Common myeloid progenitor, CD34-positive (primary cell): ENCODE data around the gene HECA.
"Not testable (repeated sequence)": the region's sequence is repeated elsewhere in the genome, so short reads cannot be mapped to it uniquely, and the experiment has no call there.

Source experiments
- CTCF ChIA-PET: fragments of 350-600 bp; sonication (Branson Sonifier 250); formaldehyde crosslinking; loops from one replicate; lab custom pipeline; 2021; ENCODE audit warnings: antibody characterized with exemption; lab: Charles Lee
- POLR2A ChIA-PET: fragments of 350-600 bp; sonication (Branson Sonifier 250); formaldehyde crosslinking; loops from one replicate; lab custom pipeline; 2021; ENCODE audit warnings: antibody characterized with exemption; lab: Charles Lee
- DNase-seq, 3 donors: peaks; one replicate each; pipeline versions ENCODE4 v3.0.0 to v3.0.0-alpha.2; 2013
- H3K27ac ChIP-seq, 2 experiments: 1 replicate in 1 of 2; 2 replicates in 1 of 2; pipeline ENCODE4 v1.7.0; 2013; ENCODE audit warnings: inconsistent platforms in 2 of 2, low read length in 2 of 2, mild to moderate bottlenecking in 2 of 2, low read depth in 1 of 2, moderate library complexity in 1 of 2; ENCODE audit not compliant: severe bottlenecking in 2 of 2, insufficient read depth in 1 of 2, poor library complexity in 1 of 2
- H3K27me3 ChIP-seq, 5 experiments: replicated peaks in 2 of 5; 1 replicate in 3 of 5; 2 replicates in 2 of 5; pipeline versions ENCODE4 v1.6.1 to v1.7.0; 2013; ENCODE audit warnings: low read length in 4 of 5, mild to moderate bottlenecking in 2 of 5, moderate library complexity in 2 of 5, inconsistent platforms in 1 of 5; ENCODE audit not compliant: insufficient read depth in 5 of 5, control insufficient read depth in 4 of 5
- H3K36me3 ChIP-seq, 4 experiments: 1 replicate in 2 of 4; 2 replicates in 2 of 4; pipeline versions ENCODE4 v1.6.1 to v1.7.0; 2013; ENCODE audit warnings: low read length in 3 of 4, control low read depth in 1 of 4, mild to moderate bottlenecking in 1 of 4; ENCODE audit not compliant: control insufficient read depth in 4 of 4, insufficient read depth in 4 of 4
- H3K4me1 ChIP-seq, 4 experiments: 1 replicate in 3 of 4; 2 replicates in 1 of 4; pipeline versions ENCODE4 v1.6.1 to v1.7.1; 2013; ENCODE audit warnings: low read length in 3 of 4, mild to moderate bottlenecking in 3 of 4, control low read depth in 1 of 4, inconsistent platforms in 1 of 4, moderate library complexity in 1 of 4; ENCODE audit not compliant: control insufficient read depth in 4 of 4, insufficient read depth in 4 of 4; ENCODE audit errors: control extremely low read depth in 1 of 4
- H3K4me3 ChIP-seq, 7 experiments: 1 replicate in 4 of 7; 2 replicates in 3 of 7; pipeline versions ENCODE4 v1.5.1 to v1.7.0; 2013; ENCODE audit warnings: mild to moderate bottlenecking in 7 of 7, low read length in 6 of 7, moderate library complexity in 6 of 7, inconsistent platforms in 2 of 7, low read depth in 2 of 7, control low read depth in 1 of 7; ENCODE audit not compliant: insufficient read depth in 4 of 7, control insufficient read depth in 1 of 7; ENCODE audit errors: extremely low read depth in 1 of 7
- H3K9me3 ChIP-seq, 5 experiments: 1 replicate in 4 of 5; 2 replicates in 1 of 5; pipeline versions ENCODE4 v1.6.1 to v1.7.1; 2013; ENCODE audit warnings: low read length in 4 of 5, mild to moderate bottlenecking in 2 of 5, inconsistent platforms in 1 of 5, low read depth in 1 of 5, moderate library complexity in 1 of 5; ENCODE audit not compliant: control insufficient read depth in 4 of 5, insufficient read depth in 2 of 5; ENCODE audit errors: control extremely low read depth in 1 of 5
- WGBS: methylation state at CpG from one replicate; pipeline ENCODE4 v1.1.5; 2013; ENCODE audit not compliant: insufficient coverage; 5-methylcytosine and 5-hydroxymethylcytosine counted together

HECA gene

DNA sequence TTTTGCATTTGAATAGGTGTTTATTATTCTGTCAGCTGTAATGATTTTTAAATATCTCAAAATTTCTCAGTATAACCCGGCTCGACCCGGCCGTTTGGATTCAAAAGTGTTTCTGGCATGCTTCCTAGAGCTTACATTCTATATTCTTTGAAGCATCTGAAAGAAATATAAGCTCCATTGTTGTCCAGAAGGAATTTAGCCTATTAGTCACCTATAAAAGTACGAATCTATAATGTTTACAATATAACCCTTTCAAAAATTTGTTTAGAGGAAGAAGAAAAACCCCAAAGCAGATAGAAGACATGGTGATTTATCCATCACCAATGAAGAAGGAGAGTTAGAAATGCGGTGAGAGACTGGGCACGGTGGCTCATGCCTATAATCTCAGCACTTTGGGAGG is 22.3 kb upstream of the HECA start:
- H3K27me3 ChIP-seq: no peaks in the 10 kb centered on the region
- no peaks in the 10 kb centered on the region for H3K36me3 ChIP-seq
- H3K4me3 ChIP-seq: no peak overlapping the region
- WGBS: 100% methylated on average over 2 of the region's 7 CpGs
- H3K27ac ChIP-seq: no peak overlapping the region
- POLR2A ChIA-PET: interaction anchor here (0.7 kb wide), 1 partner anchor 22 kb away, joined by 3 read pairs; no protein-coding TSS in a partner anchor
- no peaks in the 10 kb centered on the region for H3K9me3 ChIP-seq
- DNase-seq: no peak
- peaks cover 0 to 23% (median 13%) of the 10 kb centered on the region in 4 experiments for H3K4me1 ChIP-seq
- CTCF ChIA-PET: interaction anchor here (0.7 to 2.4 kb wide), 4 partner anchors 9 to 55 kb away, joined by 3 to 5 read pairs (median 4); no protein-coding TSS in a partner anchor

GRCh38 chr6:139114746-139115145 is 20.1 kb upstream of the HECA start:
- POLR2A ChIA-PET: no interaction called here
- 86% methylated on average over 1 of the region's 3 CpGs for WGBS
- no peak overlapping the region for H3K4me3 ChIP-seq
- peak in 1 of 3 donors; percentile 51 for DNase-seq
- CTCF ChIA-PET: interaction anchor here (2.4 kb wide), 1 partner anchor 11 kb away, joined by 5 read pairs; no protein-coding TSS in a partner anchor
- no peaks in the 10 kb centered on the region for H3K36me3 ChIP-seq
- H3K27me3 ChIP-seq: no peaks in the 10 kb centered on the region
- no peak overlapping the region for H3K27ac ChIP-seq
- H3K4me1 ChIP-seq: peaks cover 0 to 23% (median 13%) of the 10 kb centered on the region in 4 experiments
- peaks cover 0 to 13% (median 3%) of the 10 kb centered on the region in 5 experiments for H3K9me3 ChIP-seq

DNA sequence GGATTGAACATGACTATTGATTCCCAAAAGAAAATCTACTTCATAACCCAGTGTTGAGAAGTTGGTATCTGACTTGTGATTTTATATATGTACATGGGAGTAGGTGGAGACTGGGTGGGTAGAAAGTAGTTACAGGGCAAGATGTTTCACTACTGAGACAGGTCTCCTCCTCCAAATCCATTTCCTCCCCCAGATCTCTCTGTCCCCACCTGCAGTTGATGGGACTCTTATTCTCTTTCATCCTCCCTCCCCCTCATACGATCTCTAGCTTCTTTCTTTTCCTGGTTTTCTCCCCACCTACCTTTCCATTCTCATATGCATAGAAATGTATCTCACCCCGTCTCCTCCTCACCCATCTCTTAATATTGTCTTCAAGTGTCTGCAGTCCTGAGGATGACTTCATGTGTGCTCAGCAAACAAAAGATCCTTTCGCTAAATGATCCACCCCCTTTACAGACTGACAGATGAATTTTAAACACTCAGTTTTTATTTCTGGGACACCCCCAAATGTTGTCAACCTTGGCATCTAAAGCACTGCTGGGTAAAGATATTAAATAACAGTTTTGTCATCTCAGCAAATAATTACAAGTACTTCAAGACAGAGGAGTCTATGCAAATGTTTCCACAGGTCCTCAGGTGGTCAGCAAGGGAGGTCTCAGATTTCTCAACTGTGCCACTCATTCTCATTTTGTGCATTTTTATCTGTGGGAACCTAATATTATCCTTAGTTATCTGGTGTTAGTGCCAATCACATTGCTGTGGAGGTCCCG is 18.7 kb upstream of the HECA start:
- POLR2A ChIA-PET: no interaction called here
- H3K4me3 ChIP-seq: no peak overlapping the region
- DNase-seq: no peak
- WGBS: 94% methylated on average over 3 of the region's 4 CpGs
- CTCF ChIA-PET: no interaction called here
- no peaks in the 10 kb centered on the region for H3K36me3 ChIP-seq
- H3K4me1 ChIP-seq: peaks cover 0 to 23% (median 13%) of the 10 kb centered on the region in 4 experiments
- H3K27ac ChIP-seq: no peak overlapping the region
- peaks cover 0 to 24% (median 6%) of the 10 kb centered on the region in 5 experiments for H3K9me3 ChIP-seq
- no peaks in the 10 kb centered on the region for H3K27me3 ChIP-seq

GRCh38 chr6:139117734-139118133 is 17.1 kb upstream of the HECA start:
- no peak for DNase-seq
- ChIA-PET POLR2A (interaction anchor here (0.7 kb wide), 1 partner anchor 10 kb away, joined by 3 read pairs; no protein-coding TSS in a partner anchor), CTCF (interaction anchor here (1.2 kb wide), 1 partner anchor 52 kb away, joined by 3 read pairs; no protein-coding TSS in a partner anchor)
- 100% methylated on average over 1 of the region's 1 CpG for WGBS
- peaks cover 0 to 14% (median 10%) of the 10 kb centered on the region in 4 experiments for H3K4me1 ChIP-seq
- H3K27ac ChIP-seq: no peak overlapping the region
- H3K27me3 ChIP-seq: no peaks in the 10 kb centered on the region
- H3K9me3 ChIP-seq: peaks cover 0 to 24% (median 6%) of the 10 kb centered on the region in 5 experiments
- H3K4me3 ChIP-seq: no peak overlapping the region
- H3K36me3 ChIP-seq: no peaks in the 10 kb centered on the region

DNA sequence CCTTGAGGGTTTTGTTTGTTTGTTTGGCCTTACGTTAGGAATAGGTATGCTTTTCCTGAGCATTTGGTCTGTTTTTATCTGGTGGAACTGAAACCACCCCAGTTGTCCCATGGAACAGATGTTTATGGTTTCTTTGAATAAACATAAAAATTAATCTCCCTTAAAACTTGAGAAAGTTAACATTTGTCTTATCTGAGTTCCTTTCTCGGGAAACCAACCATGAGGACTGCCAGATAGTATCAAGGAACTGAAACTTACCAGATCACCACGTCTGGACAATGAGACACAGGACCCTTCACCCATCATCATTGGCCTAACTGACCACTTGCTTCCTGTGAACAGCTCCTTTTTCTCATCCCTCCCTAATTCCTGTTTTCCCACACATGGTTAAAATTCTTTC is 15.3 kb upstream of the HECA start:
- Histone ChIP-seq H3K9me3 (peaks cover 0 to 24% (median 6%) of the 10 kb centered on the region in 5 experiments), H3K4me3 (no peak overlapping the region), H3K27me3 (no peaks in the 10 kb centered on the region), H3K4me1 (peaks cover 0 to 2% (median 0%) of the 10 kb centered on the region in 4 experiments), H3K36me3 (no peaks in the 10 kb centered on the region), H3K27ac (no peak overlapping the region)
- CTCF ChIA-PET: no interaction called here
- 92% methylated on average over 2 of the region's 3 CpGs for WGBS
- POLR2A ChIA-PET: no interaction called here
- DNase-seq: peak in 1 of 3 donors; percentile 50

GRCh38 chr6:139122823-139123222 is 12.1 kb upstream of the HECA start:
- peaks cover 11 to 25% (median 16%) of the 10 kb centered on the region in 4 experiments for H3K4me1 ChIP-seq
- H3K27ac ChIP-seq, H3K27me3 ChIP-seq, H3K4me3 ChIP-seq, H3K36me3 ChIP-seq, CTCF ChIA-PET: not testable (repeated sequence)
- POLR2A ChIA-PET: interaction anchor here (0.6 kb wide), 1 partner anchor 9 kb away, joined by 4 read pairs; no protein-coding TSS in a partner anchor
- peak in 2 of 3 donors; percentile 42 to 51 for DNase-seq
- peaks cover 0 to 24% (median 6%) of the 10 kb centered on the region in 5 experiments for H3K9me3 ChIP-seq
- WGBS: no CpG with 5 or more reads among the region's 3 CpGs
